Measurements from ENCODE around the gene TNK2.

TNK2 gene

GRCh38 chr3:195899701-195900435 lies 8.5 kb downstream of the TNK2 start:
- no peak for DNase-seq (ENCODE audit: low spot score)

DNA sequence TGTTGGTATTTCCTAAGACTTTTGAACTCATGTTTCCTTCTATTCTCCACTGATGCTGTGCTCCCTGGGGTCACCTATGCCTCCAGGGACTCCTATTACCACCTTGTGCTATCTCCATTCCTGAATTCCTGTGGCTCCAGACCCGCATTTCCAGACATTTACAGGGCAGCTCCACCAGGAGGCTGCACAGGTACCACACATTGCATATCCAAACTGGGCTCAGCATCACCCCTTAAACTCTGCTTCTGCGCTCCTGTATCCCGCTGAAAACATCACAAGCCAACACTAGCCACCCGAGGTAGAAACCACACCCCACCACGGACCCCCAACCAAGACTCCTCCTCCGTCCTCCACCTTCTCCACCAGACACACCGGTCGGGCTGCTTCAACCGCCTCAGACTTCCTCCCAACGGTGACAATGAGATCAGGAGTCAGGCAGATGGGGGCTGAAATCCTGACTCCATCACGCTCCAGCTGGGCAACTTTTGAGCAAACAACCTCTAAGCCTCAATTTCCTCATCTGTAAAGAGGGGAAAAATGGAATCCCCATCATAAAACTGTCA lies 10.4 kb downstream of the TNK2 start:
- DNase-seq (ENCODE audit: low spot score): no peak

- peak; percentile 75 for DNase-seq (ENCODE audit: low spot score)
Observed at GRCh38 chr3:195897081-195897852, 11.1 kb downstream of the TNK2 start.

- peak; percentile 68 for DNase-seq (ENCODE audit: low spot score)
Observed at GRCh38 chr3:195896361-195897080, 11.8 kb downstream of the TNK2 start.

DNA sequence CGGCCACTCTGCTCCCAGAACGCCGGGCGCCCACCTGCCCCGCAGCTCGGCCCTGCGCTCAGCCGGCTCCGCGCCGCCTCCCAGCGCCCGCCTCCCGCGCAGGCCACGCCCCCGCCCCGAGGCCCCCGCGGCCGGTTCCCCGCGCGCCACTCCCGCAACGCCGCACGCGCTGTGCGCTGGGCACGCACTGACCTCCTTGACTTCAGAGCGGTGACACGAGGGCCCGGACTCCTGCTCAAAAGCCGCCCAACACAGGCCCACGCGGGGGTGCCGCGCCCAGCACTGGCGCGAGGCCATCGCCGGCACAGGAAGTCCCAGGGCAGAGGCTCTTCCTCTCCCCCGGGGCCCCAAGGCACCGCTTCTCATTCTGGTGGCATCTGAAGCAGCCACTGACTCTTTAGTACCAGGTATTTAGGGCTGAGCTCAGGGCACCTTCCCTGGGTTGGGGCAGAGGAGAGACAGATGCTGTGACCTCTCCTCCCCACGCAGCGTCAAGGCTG lies 12.4 kb downstream of the TNK2 start:
- peak; percentile 40 for DNase-seq (ENCODE audit: low spot score)

GRCh38 chr3:195895078-195895860 lies 13.1 kb downstream of the TNK2 start:
- DNase-seq (ENCODE audit: low spot score): peak; percentile 38

DNA sequence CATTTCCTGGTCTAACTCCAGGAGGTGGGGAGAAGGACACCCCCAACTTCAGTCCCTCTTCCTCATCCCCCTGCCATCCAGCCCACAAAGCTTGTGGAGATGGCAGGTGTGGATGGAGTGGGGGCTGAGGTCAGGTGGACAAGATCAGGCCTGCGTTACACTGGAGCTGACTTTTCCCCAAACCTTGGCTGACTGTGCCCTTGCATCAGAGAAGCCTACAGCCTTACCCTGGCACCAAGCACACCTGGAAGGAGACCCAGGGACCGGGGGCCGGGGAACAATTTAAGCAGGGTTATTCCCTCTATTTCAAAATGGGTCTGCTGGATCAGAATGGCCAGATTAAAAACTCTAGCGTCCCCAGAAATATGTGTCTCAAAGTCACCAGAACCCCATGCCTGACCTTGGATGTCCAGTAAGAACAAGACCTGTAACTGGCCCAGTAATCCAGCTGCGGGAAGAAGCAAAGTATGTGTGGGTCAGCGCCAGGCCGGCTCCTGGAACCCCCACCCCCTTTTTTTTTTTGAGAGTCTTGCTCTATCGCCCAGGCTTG lies 14.4 kb downstream of the TNK2 start:
- DNase-seq (ENCODE audit: low spot score): no peak

- DNase-seq (ENCODE audit: low spot score): no peak
Observed at GRCh38 chr3:195893516-195893915, 14.8 kb downstream of the TNK2 start.

GRCh38 chr3:195893044-195893395 lies 15.3 kb downstream of the TNK2 start:
- no peak for DNase-seq (ENCODE audit: low spot score)

DNA sequence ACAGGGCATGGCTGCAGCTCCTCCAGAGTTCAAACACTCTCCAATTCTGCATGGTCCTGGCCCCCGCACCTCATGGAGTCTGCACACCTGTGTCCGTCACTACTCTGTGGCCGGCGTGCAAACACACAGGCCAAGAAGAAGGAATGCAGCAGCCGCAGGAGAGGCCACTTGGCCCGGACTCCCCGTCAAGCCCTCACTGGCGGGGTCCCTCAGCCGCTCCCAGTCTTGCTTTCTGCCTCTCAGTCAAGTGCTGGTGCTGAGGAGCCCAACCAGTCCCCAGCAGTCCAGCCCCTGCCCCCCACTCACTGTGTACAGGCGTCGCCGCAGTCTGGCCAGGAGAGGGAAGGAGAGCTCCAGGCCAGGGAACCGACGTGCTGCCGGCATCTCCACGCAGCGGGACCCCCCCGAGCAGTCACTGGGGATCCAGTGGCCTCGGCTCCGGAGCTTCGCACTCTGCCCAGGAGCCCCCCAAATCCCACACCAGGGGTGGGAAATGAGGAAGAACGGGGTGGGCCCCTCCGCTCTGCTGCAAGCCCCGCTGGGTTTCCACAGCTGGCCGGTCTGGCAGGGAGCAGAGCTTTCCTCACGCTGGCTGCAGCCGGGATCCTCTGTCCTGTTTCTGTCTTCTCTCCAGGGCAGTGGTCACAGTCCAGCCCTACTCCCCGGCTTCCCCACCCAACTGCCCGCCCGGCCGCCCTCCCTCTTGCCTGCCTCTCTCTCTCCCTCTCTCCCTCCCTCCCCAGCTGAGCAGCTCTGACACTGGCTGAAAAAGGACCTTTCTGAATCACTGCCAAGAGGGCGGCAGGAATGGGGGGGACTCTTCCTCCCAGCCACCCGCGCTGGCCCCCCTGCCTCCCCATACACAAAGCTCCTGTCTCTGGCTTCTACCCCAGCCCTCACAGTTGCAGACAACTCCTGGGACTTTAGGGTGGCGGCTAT lies 16.0 kb downstream of the TNK2 start:
- DNase-seq (ENCODE audit: low spot score): peak; percentile 73

DNA sequence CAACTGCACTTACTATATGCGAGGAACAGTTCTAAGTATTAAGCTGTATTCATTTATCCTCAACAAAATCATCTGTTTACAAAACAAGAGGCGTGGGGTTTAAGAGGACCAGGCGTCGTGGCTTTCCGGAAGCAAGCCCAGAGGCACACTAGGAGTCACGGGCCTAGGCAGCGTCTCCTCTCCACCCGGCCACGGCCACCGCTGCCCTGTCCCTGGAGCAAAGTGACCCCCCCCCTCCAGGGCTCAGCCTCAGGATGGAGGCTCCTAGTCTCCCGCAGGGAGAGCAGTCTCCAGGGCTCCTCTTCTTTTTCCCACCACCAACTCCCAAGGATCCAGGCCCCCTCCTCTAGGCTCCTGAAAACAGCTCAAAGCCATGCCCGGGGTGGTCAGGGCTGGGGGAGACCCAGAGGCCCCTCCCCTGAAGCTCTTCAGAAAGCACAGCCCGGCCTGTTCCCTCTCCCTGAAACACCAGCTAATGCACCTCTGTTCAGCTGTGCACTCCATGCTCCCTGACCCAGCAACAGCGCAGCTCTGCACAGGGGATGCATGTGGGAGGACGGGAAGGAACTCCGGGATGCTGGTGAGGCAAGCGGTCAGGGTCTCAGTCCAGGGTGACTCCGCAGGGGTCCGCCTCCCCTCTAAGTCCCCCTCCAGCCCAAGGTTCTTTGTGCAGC lies 16.8 kb downstream of the TNK2 start:
- DNase-seq (ENCODE audit: low spot score): no peak

- DNase-seq (ENCODE audit: low spot score): no peak
Observed at GRCh38 chr3:195889870-195890295, 18.5 kb downstream of the TNK2 start.

DNA sequence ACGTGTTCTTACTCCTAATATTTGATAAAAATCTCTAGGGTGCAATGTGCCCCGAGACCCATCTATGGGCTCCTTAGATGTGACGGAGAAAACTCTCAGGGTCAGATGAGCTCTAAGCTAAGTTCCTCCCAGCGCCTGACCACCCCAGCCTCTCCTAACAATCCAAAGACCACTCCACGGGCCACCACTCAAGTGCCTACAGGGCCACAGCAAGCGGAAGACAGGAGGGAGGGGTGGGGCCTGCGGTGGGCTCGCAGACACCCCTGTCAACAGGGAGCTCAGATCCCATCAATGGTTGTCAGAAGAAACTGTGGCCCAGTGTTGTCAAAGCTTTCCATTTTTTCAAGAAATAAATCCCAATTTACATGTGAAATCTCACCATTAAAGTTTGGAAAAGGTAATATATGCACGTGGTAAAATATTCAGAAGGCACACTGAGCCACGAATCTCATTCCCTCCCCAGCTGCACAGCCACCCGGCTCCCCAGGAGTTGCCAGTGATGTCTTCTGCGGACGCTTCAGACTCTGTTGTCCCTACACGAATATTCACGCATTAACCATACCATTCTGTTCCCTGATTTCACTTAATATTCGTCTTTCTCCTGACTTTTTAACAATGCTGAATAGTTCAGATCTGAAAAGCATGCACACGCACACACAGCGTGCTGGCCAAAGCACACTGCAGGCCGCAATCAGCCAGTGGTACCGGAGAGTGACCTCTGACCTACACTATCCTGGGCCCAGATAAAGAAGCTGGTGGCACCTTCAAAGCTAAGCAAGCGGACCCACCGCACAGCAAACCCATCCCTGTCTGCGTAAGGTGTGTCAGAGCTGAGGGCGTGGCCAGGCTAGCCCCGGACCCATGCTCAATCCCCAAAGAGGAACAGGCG lies 19.1 kb downstream of the TNK2 start:
- no peak for DNase-seq (ENCODE audit: low spot score)

DNA sequence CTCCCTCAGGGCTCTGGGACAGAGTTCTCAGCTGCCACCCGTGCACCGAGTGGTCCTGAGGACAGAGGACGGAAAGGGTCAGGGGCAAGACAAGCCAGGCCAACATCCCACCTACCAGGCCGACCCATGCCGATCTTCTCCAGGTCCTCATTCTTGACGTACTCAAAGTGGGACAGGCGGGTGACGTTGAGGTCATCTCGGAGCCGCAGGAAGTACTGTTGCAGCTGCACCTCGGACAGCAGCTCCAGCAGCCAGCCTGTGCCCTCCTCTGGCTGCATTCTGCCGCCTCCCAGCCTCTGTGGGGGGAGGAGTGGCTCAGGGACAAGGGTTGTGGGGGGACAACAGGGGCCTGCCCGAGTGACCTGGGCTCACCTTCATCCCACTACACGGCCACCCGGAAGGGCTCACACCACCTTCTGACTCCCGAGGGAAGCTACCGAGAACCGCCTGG lies 20.0 kb downstream of the TNK2 start:
- no peak for DNase-seq (ENCODE audit: low spot score)

DNA sequence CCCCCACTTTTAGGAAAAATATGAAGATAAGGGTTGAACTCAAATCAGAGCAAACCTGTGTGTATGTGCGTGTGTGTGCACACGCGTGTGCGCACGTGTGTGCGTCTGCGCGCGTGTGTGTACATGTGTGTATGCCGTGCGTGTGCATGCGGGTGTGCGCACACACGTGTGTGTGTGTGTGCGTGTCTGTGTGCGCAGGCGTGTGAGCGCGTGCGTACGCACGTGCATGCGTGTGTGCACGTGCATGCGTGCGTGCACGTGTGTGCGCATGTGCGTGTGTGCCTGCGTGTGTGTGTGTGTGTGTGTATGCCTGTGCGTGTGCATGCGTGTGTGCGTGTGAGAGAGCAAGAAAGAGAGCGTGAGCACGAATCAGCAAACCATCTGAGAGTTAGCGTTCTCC lies 20.7 kb downstream of the TNK2 start:
- DNase-seq (ENCODE audit: low spot score): no peak

- DNase-seq (ENCODE audit: low spot score): peak; percentile 68
Observed at GRCh38 chr3:195886181-195887141, 21.9 kb downstream of the TNK2 start.

All from AG08395 (cell line).